HG03135 (cell line): Measurements from ENCODE around the gene PRTFDC1.
"Not testable (repeated sequence)": the region's sequence is repeated elsewhere in the genome, so short reads cannot be mapped to it uniquely, and the experiment has no call there.

Experiments used
- ATAC-seq: cut with Tn5 transposase; IDR thresholded peaks from one replicate; pipeline ENCODE4 v1.9.1; 2021; ENCODE audit warnings: mild to moderate bottlenecking, moderate library complexity; ENCODE audit not compliant: unreplicated experiment

The PRTFDC1 gene

GRCh38 chr10:24952143-24952706, at the start of gene PRTFDC1:
TSS of gene PRTFDC1 (minus strand) at chr10:24952606. CDS start at chr10:24952575, 31 bp downstream.
- ATAC-seq = peak; percentile 41

GRCh38 chr10:24998044-24998443, 45.6 kb upstream of the PRTFDC1 start:
- ATAC-seq = no peak

GRCh38 chr10:24995072-24995471, 42.7 kb upstream of the PRTFDC1 start:
- ATAC-seq = no peak

GRCh38 chr10:24993237-24993958, 41.0 kb upstream of the PRTFDC1 start:
- ATAC-seq = no peak

- no peak for ATAC-seq
Observed at GRCh38 chr10:24992512-24993133, 40.2 kb upstream of the PRTFDC1 start.

- ATAC-seq = no peak
Observed at GRCh38 chr10:24991298-24991697, 38.9 kb upstream of the PRTFDC1 start.

- no peak for ATAC-seq
Observed at GRCh38 chr10:24989867-24990266, 37.5 kb upstream of the PRTFDC1 start.

GRCh38 chr10:24988831-24989640, 36.6 kb upstream of the PRTFDC1 start:
- no peak for ATAC-seq

GRCh38 chr10:24984906-24985305, 32.5 kb upstream of the PRTFDC1 start:
- ATAC-seq = no peak

- ATAC-seq = no peak
Observed at GRCh38 chr10:24983946-24984345, 31.5 kb upstream of the PRTFDC1 start.

GRCh38 chr10:24983130-24983529, 30.7 kb upstream of the PRTFDC1 start:
- no peak for ATAC-seq

- ATAC-seq = no peak
Observed at GRCh38 chr10:24982319-24983112, 30.1 kb upstream of the PRTFDC1 start.

GRCh38 chr10:24981161-24981710, 28.8 kb upstream of the PRTFDC1 start:
- no peak for ATAC-seq

GRCh38 chr10:24979685-24980084, 27.3 kb upstream of the PRTFDC1 start:
- ATAC-seq = no peak

- ATAC-seq = no peak
Observed at GRCh38 chr10:24974976-24975375, 22.6 kb upstream of the PRTFDC1 start.

GRCh38 chr10:24973163-24973562, 20.8 kb upstream of the PRTFDC1 start:
- ATAC-seq = no peak

GRCh38 chr10:24971374-24971773, 19.0 kb upstream of the PRTFDC1 start:
- no peak for ATAC-seq

- ATAC-seq = no peak
Observed at GRCh38 chr10:24969841-24970281, 17.5 kb upstream of the PRTFDC1 start.

- ATAC-seq = not testable (repeated sequence)
Observed at GRCh38 chr10:24968951-24969350, 16.5 kb upstream of the PRTFDC1 start.

GRCh38 chr10:24968349-24968748, 15.9 kb upstream of the PRTFDC1 start:
- ATAC-seq = no peak
